Calu3 (cell line): Measurements from ENCODE around the gene RAPGEF1. TPM values are rescaled to one million over a fixed set of nuclear protein-coding genes. Genes with fewer than 3 reads are reported as not detected.

ENCODE experiments used
- BruUV-seq: library from RNA; stranded (reverse); fragments of 400-500 nt; replicated peaks from 2 replicates; lab custom pipeline; 2021; lab: Mats Ljungman, UMichigan
- CTCF ChIA-PET: fragments of 300-600 bp; sonication (Branson Sonifier 250); formaldehyde crosslinking; loops from one replicate; lab custom pipeline; 2022; ENCODE audit warnings: antibody characterized with exemption; lab: Charles Lee
- DNase-seq: peaks from one replicate; pipeline ENCODE4 v3.0.0; 2022
- H3K27ac Mint-ChIP-seq: one replicate; pipeline ENCODE4 v1.8.0; 2022; ENCODE audit warnings: mixed read lengths; ENCODE audit not compliant: unreplicated experiment
- H3K27me3 Mint-ChIP-seq: one replicate; pipeline ENCODE4 v1.8.0; 2022; ENCODE audit warnings: mixed read lengths; ENCODE audit not compliant: unreplicated experiment
- H3K36me3 Mint-ChIP-seq: one replicate; pipeline ENCODE4 v1.8.0; 2022; ENCODE audit warnings: mild to moderate bottlenecking, moderate library complexity, mixed read lengths; ENCODE audit not compliant: insufficient read depth, unreplicated experiment
- H3K4me1 Mint-ChIP-seq: one replicate; pipeline ENCODE4 v1.8.0; 2022; ENCODE audit warnings: mild to moderate bottlenecking, low read depth, mixed read lengths; ENCODE audit not compliant: unreplicated experiment
- H3K4me3 Mint-ChIP-seq: one replicate; pipeline ENCODE4 v1.8.0; 2022; ENCODE audit warnings: mild to moderate bottlenecking, low read depth, moderate library complexity, mixed read lengths; ENCODE audit not compliant: unreplicated experiment
- H3K9me3 Mint-ChIP-seq: one replicate; pipeline ENCODE4 v1.8.0; 2022; ENCODE audit warnings: low read depth, mixed read lengths; ENCODE audit not compliant: unreplicated experiment
- intact Hi-C: fragments of 100-400 bp; cut with micrococcal nuclease; formaldehyde crosslinking; loops from one replicate; pipeline ENCODE4 v1.10.0; 2022; ENCODE audit not compliant: unreplicated experiment
- total RNA-seq: library from RNA; stranded (reverse); gene quantifications from 2 replicates; pipeline ENCODE4 v1.2.3, GENCODE V29; 2022
- TF ChIP-seq, protein P1 (sequence below): fragments of 200-600 bp; IDR thresholded peaks from one replicate; pipeline ENCODE4 v1.8.0; 2022; ENCODE audit warnings: antibody characterized with exemption; ENCODE audit not compliant: unreplicated experiment

Gene RAPGEF1
- total RNA-seq, 1 experiment from 2014 or later = 32.5 TPM

DNA sequence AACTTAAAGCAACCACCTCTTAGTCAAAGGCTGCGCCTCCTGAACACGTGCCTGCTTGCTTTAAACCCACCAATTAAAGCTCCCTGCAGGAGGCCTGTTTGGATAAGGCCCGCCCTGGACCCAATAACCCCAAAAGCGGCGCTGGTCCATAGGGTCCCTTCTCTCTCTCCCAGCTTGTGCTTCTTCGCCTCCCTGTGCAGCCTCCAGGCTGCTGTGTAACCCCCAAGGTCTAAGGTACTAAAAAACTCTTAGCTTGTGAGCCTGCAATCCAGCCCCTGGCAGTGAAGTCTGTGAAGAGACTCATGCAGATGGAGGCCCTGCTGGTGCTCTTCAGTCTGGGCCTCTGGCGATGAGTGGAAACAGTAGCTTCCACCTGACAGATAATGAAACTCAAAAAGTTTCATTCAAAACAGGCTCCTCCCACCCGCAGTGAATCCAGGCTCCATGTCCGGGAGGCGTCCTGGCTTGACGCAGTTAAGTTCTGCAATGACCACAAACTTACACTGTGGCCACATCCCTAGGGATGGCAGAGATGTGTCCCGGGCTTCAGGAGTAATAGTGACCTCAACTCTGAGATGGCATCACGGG lies 97.3 kb downstream of the RAPGEF1 start:
- TF ChIP-seq, protein P1, sequence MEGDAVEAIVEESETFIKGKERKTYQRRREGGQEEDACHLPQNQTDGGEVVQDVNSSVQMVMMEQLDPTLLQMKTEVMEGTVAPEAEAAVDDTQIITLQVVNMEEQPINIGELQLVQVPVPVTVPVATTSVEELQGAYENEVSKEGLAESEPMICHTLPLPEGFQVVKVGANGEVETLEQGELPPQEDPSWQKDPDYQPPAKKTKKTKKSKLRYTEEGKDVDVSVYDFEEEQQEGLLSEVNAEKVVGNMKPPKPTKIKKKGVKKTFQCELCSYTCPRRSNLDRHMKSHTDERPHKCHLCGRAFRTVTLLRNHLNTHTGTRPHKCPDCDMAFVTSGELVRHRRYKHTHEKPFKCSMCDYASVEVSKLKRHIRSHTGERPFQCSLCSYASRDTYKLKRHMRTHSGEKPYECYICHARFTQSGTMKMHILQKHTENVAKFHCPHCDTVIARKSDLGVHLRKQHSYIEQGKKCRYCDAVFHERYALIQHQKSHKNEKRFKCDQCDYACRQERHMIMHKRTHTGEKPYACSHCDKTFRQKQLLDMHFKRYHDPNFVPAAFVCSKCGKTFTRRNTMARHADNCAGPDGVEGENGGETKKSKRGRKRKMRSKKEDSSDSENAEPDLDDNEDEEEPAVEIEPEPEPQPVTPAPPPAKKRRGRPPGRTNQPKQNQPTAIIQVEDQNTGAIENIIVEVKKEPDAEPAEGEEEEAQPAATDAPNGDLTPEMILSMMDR = no peak
- no peak for DNase-seq
- H3K27me3 Mint-ChIP-seq = no peaks in the 10 kb centered on the region
- no peaks in the 10 kb centered on the region for H3K4me1 Mint-ChIP-seq
- H3K27ac Mint-ChIP-seq = no peak overlapping the region
- H3K4me3 Mint-ChIP-seq = no peak overlapping the region
- BruUV-seq = no TSS peak
- no peaks in the 10 kb centered on the region for H3K9me3 Mint-ChIP-seq
- CTCF ChIA-PET = no interaction called here
- intact Hi-C loops = no loop called here
- no peaks in the 10 kb centered on the region for H3K36me3 Mint-ChIP-seq

DNA sequence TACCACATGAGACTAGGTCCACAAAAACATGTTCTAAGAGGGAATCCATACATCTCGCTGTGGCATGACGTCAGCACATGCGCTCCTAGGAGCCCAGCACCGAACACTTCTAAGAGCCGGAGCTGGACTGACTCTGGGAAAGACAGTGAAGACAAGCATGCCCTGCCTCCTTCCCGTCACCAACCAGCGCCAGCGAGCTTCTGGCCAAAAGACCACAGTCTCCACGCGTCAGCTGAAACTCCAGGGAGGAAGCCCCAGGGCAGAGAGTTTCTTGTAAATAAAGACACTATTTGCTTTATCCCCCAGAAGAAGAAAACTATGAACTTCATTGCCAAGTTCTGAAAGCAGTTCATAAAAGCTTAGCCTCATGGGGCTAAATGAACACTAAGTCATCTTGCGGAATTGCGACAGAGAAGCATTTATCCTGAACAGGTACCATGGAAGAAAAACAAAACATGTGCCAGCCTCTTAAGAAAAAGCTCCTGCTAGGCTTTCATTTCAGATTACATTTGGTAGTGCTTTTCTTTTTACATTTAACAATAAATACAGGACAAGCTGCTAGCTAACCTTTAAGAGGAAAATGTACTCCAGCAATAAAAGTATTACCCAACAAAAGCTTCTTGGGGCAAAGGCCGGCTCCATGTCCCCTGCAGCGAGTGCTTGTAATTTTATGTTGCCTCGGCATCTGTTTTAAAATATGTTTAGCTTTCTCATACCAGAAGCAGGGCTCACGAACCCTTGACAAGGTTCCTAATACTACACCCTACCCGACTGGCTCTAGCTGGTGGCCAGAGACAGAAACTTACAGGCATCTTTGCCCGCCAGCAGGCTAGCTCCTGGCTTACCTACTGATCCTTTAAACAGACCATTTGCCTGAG lies 98.0 kb downstream of the RAPGEF1 start:
- no peaks in the 10 kb centered on the region for H3K9me3 Mint-ChIP-seq
- no peaks in the 10 kb centered on the region for H3K36me3 Mint-ChIP-seq
- intact Hi-C loops = no loop called here
- no peak overlapping the region for H3K27ac Mint-ChIP-seq
- DNase-seq = no peak
- TF ChIP-seq, protein P1 = no peak
- H3K4me1 Mint-ChIP-seq = no peaks in the 10 kb centered on the region
- no peaks in the 10 kb centered on the region for H3K27me3 Mint-ChIP-seq
- CTCF ChIA-PET = no interaction called here
- H3K4me3 Mint-ChIP-seq = no peak overlapping the region
- no TSS peak for BruUV-seq

DNA sequence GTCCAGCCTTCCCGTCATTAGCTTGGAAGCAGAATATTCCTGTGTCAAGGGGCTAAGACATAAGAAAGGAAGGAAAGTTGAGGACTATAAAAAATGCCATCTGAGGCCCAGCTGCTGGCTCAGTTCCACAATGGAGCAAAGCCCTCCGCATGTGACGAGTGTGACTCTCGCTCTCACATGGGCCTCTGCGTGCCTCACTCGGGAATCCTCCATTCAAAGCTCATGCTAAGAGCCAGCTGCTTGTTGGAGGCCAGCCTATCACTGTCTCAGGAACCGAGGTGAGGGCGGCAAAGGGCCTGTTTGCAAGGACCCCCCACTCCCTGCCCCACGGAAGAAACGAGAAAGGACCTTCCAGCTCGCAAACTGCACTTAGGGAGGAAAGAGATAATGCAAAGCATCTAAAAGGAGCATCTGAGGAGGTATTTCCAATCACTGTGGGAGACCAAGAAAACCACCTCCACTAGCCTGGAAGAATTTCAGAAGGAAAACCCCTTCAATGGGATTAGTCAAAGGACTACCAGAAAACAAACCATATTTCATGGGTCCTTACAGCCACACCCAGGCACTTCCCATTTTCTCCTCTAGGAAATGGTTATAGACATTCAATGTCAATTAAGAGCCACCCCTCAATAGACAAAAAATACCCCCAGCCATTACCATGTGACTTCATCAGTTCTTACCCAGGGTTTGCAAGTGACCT lies 99.3 kb downstream of the RAPGEF1 start:
- Mint-ChIP-seq H3K4me1 (peaks cover 7% of the 10 kb centered on the region), H3K27ac (no peak overlapping the region), H3K4me3 (no peak overlapping the region), H3K36me3 (no peaks in the 10 kb centered on the region), H3K9me3 (no peaks in the 10 kb centered on the region), H3K27me3 (no peaks in the 10 kb centered on the region)
- CTCF ChIA-PET = no interaction called here
- intact Hi-C loops = no loop called here
- TF ChIP-seq, protein P1 = no peak
- no TSS peak for BruUV-seq
- no peak for DNase-seq

DNA sequence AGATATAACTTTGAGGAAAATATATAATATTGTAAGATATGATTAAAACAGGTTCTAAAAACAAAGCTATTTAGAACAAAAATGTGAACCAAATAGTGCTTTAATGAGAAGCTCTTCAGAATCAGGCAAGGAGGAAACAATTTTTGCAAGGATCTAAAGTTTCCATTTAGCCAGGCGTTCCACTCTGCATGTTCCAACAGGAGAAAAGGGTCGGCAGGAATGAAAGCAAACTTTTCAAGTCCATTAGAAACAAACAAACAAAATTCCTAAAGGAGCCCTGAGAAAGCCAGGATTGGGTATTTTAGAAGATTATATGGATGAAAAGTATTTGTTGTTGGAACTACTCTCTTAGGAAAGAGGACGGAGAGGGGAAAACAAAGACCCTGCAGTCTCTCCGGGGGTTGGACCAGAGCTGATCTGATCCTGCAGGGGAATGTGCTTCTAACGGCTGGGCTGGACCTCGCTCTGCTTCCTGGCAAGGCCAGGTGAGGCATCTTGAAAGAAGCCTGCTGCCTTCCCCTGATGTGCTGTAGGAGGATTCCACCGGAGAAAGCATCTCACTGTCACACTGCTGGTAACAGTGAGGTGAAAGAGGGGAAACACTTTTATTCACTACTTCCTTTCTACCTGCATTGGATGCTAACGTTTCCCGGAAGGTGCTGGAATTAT lies 100.0 kb downstream of the RAPGEF1 start:
- no TSS peak for BruUV-seq
- Mint-ChIP-seq H3K4me3 (no peak overlapping the region), H3K27me3 (no peaks in the 10 kb centered on the region), H3K36me3 (no peaks in the 10 kb centered on the region), H3K9me3 (no peaks in the 10 kb centered on the region), H3K27ac (no peak overlapping the region), H3K4me1 (peaks cover 7% of the 10 kb centered on the region)
- CTCF ChIA-PET = no interaction called here
- TF ChIP-seq, protein P1 = no peak
- no peak for DNase-seq
- intact Hi-C loops = no loop called here
